ENCODE data around the gene ATP8B4. TPM values are rescaled to one million over a fixed set of nuclear protein-coding genes. Genes with fewer than 3 reads are reported as not detected.

The ATP8B4 gene
- total RNA-seq, 1 experiment from 2014 or later, result not detected

DNA sequence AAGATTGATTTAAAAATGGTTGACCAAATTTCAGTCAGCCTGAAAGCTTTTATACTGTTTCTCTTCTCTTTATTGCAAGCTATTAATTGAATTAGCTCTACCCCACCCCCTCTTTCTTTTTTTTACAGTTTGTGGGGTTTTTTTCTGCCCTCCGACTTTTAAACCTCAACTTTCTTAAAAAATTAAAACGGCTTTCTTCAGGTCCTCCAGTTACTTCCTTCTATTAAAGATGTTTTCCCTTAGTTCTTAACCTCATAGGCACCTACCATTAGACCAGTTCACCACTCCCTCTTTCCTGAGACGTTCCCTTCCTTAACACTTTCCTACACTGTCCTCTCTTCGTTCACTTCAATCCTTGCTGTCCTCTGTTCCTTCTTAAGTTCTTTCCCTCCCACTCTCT, 52.4 kb downstream of the ATP8B4 start:
- ATAC-seq (no peak), DNase-seq (ENCODE audit: low read depth, low spot score) (no peak)
- no peaks in the 10 kb centered on the region for H3K27me3 ChIP-seq (ENCODE audit: control insufficient read depth, insufficient read depth, low read length)
- intact Hi-C loops (cut with micrococcal nuclease; ENCODE audit: unreplicated experiment) (no loop called here), in situ Hi-C loops (cut with HindIII; ENCODE audit: low pct_unique_long_range_greater_than_20kb, low sequenced_read_pairs) (no loop called here)
- H3K4me3 ChIP-seq (ENCODE audit: low read depth in 2 of 2, low read length in 2 of 2), result no peak overlapping the region
- BruUV-seq (replicated peaks), result no TSS peak
- ChIA-PET POLR2A (no interaction called here), CTCF (interaction anchor here (0.5 kb wide), 1 partner anchor 25 kb away, joined by 3 read pairs; no protein-coding TSS in a partner anchor)
- H3K4me1 ChIP-seq (ENCODE audit: control insufficient read depth, insufficient read depth, low read length), result no peaks in the 10 kb centered on the region
- TF ChIP-seq, protein P1, sequence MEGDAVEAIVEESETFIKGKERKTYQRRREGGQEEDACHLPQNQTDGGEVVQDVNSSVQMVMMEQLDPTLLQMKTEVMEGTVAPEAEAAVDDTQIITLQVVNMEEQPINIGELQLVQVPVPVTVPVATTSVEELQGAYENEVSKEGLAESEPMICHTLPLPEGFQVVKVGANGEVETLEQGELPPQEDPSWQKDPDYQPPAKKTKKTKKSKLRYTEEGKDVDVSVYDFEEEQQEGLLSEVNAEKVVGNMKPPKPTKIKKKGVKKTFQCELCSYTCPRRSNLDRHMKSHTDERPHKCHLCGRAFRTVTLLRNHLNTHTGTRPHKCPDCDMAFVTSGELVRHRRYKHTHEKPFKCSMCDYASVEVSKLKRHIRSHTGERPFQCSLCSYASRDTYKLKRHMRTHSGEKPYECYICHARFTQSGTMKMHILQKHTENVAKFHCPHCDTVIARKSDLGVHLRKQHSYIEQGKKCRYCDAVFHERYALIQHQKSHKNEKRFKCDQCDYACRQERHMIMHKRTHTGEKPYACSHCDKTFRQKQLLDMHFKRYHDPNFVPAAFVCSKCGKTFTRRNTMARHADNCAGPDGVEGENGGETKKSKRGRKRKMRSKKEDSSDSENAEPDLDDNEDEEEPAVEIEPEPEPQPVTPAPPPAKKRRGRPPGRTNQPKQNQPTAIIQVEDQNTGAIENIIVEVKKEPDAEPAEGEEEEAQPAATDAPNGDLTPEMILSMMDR (IDR thresholded peaks at IDR 0.05), result no peak
- no peak for TF ChIP-seq TCF7L2 (IDR thresholded peaks at IDR 0.05; ENCODE audit: low read depth, low read length)
- TF ChIP-seq POLR2AphosphoS5 (IDR thresholded peaks at IDR 0.05; ENCODE audit: low read depth, low read length), result no peak
- TF ChIP-seq, protein P2, sequence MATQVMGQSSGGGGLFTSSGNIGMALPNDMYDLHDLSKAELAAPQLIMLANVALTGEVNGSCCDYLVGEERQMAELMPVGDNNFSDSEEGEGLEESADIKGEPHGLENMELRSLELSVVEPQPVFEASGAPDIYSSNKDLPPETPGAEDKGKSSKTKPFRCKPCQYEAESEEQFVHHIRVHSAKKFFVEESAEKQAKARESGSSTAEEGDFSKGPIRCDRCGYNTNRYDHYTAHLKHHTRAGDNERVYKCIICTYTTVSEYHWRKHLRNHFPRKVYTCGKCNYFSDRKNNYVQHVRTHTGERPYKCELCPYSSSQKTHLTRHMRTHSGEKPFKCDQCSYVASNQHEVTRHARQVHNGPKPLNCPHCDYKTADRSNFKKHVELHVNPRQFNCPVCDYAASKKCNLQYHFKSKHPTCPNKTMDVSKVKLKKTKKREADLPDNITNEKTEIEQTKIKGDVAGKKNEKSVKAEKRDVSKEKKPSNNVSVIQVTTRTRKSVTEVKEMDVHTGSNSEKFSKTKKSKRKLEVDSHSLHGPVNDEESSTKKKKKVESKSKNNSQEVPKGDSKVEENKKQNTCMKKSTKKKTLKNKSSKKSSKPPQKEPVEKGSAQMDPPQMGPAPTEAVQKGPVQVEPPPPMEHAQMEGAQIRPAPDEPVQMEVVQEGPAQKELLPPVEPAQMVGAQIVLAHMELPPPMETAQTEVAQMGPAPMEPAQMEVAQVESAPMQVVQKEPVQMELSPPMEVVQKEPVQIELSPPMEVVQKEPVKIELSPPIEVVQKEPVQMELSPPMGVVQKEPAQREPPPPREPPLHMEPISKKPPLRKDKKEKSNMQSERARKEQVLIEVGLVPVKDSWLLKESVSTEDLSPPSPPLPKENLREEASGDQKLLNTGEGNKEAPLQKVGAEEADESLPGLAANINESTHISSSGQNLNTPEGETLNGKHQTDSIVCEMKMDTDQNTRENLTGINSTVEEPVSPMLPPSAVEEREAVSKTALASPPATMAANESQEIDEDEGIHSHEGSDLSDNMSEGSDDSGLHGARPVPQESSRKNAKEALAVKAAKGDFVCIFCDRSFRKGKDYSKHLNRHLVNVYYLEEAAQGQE (IDR thresholded peaks at IDR 0.05; ENCODE audit: insufficient read depth in 1 of 2, low read depth in 2 of 2, low read length in 1 of 2), result no peak
- no peaks in the 10 kb centered on the region for H3K9me3 ChIP-seq (ENCODE audit: control insufficient read depth, insufficient read depth, low read depth, low read length)
- no peak overlapping the region for H3K27ac ChIP-seq (ENCODE audit: low read length)
- H3K36me3 ChIP-seq (ENCODE audit: control insufficient read depth, insufficient read depth, low read length), result no peaks in the 10 kb centered on the region

DNA sequence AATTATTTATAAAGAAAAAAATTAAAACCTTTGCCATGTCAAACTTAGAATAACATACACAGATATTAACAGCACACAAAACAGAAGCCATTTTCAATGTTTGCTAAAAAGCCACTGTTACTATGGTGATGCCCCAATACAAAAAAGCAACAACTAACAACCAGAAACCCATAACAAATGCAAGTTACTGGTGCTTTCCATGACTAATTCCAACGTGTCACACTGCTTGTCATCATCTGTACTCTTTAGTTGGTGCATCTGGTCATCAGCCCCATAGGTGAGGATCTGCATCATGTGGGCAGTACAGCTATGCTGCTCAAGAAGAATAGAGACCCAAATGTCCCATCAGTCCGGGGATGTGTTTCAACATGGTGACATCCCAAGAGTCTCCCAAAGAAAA, 52.8 kb downstream of the ATP8B4 start:
- no peaks in the 10 kb centered on the region for H3K9me3 ChIP-seq (ENCODE audit: control insufficient read depth, insufficient read depth, low read depth, low read length)
- TF ChIP-seq, protein P2 (IDR thresholded peaks at IDR 0.05; ENCODE audit: insufficient read depth in 1 of 2, low read depth in 2 of 2, low read length in 1 of 2), result no peak
- TF ChIP-seq POLR2AphosphoS5 (IDR thresholded peaks at IDR 0.05; ENCODE audit: low read depth, low read length) (no peak), SIN3A (IDR thresholded peaks at IDR 0.05; ENCODE audit: borderline replicate concordance, insufficient read depth, low read depth, low read length) (no peak), TCF7L2 (IDR thresholded peaks at IDR 0.05; ENCODE audit: low read depth, low read length) (no peak)
- TF ChIP-seq, protein P1 (IDR thresholded peaks at IDR 0.05), result no peak
- CTCF ChIA-PET, result interaction anchor here (0.5 kb wide), 1 partner anchor 25 kb away, joined by 3 read pairs; no protein-coding TSS in a partner anchor
- H3K4me3 ChIP-seq (ENCODE audit: low read depth in 2 of 2, low read length in 2 of 2), result no peak overlapping the region
- POLR2A ChIA-PET, result no interaction called here
- no peaks in the 10 kb centered on the region for H3K27me3 ChIP-seq (ENCODE audit: control insufficient read depth, insufficient read depth, low read length)
- intact Hi-C loops (cut with micrococcal nuclease; ENCODE audit: unreplicated experiment), result no loop called here
- in situ Hi-C loops (cut with HindIII; ENCODE audit: low pct_unique_long_range_greater_than_20kb, low sequenced_read_pairs), result no loop called here
- H3K36me3 ChIP-seq (ENCODE audit: control insufficient read depth, insufficient read depth, low read length), result no peaks in the 10 kb centered on the region
- no peak for DNase-seq (ENCODE audit: low read depth, low spot score)
- H3K27ac ChIP-seq (ENCODE audit: low read length), result no peak overlapping the region
- ATAC-seq, result no peak
- BruUV-seq (replicated peaks), result no TSS peak
- H3K4me1 ChIP-seq (ENCODE audit: control insufficient read depth, insufficient read depth, low read length), result no peaks in the 10 kb centered on the region

All from Panc1 (cell line).